ENCODE data around the gene ADK.
"Not testable (repeated sequence)": the region's sequence is repeated elsewhere in the genome, so short reads cannot be mapped to it uniquely, and the experiment has no call there.

The ADK gene

GRCh38 chr10:74244097-74244685, 93.2 kb downstream of the ADK start:
- DNase-seq, result no peak

- DNase-seq, result no peak
Observed at GRCh38 chr10:74244807-74245206, 93.8 kb downstream of the ADK start.

- DNase-seq, result no peak
Observed at GRCh38 chr10:74246495-74246894, 95.5 kb downstream of the ADK start.

GRCh38 chr10:74249865-74250264, 98.8 kb downstream of the ADK start:
- DNase-seq, result no peak

GRCh38 chr10:74255214-74255613, 104.2 kb downstream of the ADK start:
- DNase-seq, result no peak

GRCh38 chr10:74255888-74256357, 104.9 kb downstream of the ADK start:
- DNase-seq, result no peak

- DNase-seq, result no peak
Observed at GRCh38 chr10:74262856-74263255, 111.8 kb downstream of the ADK start.

GRCh38 chr10:74263996-74264395, 113.0 kb downstream of the ADK start:
- DNase-seq, result no peak

GRCh38 chr10:74272288-74272687, 121.3 kb downstream of the ADK start:
- no peak for DNase-seq

- DNase-seq, result no peak
Observed at GRCh38 chr10:74275755-74276290, 124.8 kb downstream of the ADK start.

GRCh38 chr10:74276416-74276815, 125.4 kb downstream of the ADK start:
- no peak for DNase-seq

GRCh38 chr10:74282151-74282847, 131.3 kb downstream of the ADK start:
- no peak for DNase-seq

- no peak for DNase-seq
Observed at GRCh38 chr10:74282848-74283210, 131.8 kb downstream of the ADK start.

GRCh38 chr10:74289188-74289587, 138.2 kb downstream of the ADK start:
- DNase-seq, result no peak

- no peak for DNase-seq
Observed at GRCh38 chr10:74289951-74290350, 138.9 kb downstream of the ADK start.

GRCh38 chr10:74290708-74291107, 139.7 kb downstream of the ADK start:
- no peak for DNase-seq

- DNase-seq, result no peak
Observed at GRCh38 chr10:74292871-74293427, 141.9 kb downstream of the ADK start.

GRCh38 chr10:74293686-74294371, 142.8 kb downstream of the ADK start:
- no peak for DNase-seq

- DNase-seq, result no peak
Observed at GRCh38 chr10:74297389-74298080, 146.5 kb downstream of the ADK start.

- DNase-seq, result not testable (repeated sequence)
Observed at GRCh38 chr10:74300074-74300621, 149.1 kb downstream of the ADK start.

GRCh38 chr10:74300666-74301065, 149.6 kb downstream of the ADK start:
- no peak for DNase-seq

GRCh38 chr10:74305730-74306129, 154.7 kb downstream of the ADK start:
- no peak for DNase-seq

Measured in effector CD8-positive, alpha-beta T cell (primary cell).